Measurements from ENCODE around the gene NRAP.

NRAP gene

GRCh38 chr10:113641702-113642101, 22.1 kb downstream of the NRAP start:
- DNase-seq (ENCODE audit: low read depth in 2 of 2), result no peak

DNA sequence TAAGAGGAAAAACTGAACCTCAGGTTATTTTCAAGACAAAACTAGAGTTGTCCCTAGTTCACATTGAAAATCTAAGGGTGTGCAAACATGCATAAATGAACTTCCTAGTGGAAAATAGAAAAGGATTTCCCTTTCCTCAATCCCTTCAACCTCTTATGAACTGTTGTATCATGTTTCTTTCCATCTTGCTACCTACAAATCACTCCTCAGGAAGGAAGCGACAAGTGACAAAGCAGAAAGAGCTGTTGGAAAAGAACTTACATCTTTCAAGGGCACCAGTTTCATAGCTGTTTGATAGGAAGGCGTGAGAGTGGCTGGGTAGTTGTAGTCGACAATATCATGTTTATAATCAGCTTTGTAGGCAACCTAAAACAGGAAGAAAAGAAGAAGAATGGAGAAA, 23.9 kb downstream of the NRAP start:
- DNase-seq (ENCODE audit: low read depth in 2 of 2), result no peak

DNA sequence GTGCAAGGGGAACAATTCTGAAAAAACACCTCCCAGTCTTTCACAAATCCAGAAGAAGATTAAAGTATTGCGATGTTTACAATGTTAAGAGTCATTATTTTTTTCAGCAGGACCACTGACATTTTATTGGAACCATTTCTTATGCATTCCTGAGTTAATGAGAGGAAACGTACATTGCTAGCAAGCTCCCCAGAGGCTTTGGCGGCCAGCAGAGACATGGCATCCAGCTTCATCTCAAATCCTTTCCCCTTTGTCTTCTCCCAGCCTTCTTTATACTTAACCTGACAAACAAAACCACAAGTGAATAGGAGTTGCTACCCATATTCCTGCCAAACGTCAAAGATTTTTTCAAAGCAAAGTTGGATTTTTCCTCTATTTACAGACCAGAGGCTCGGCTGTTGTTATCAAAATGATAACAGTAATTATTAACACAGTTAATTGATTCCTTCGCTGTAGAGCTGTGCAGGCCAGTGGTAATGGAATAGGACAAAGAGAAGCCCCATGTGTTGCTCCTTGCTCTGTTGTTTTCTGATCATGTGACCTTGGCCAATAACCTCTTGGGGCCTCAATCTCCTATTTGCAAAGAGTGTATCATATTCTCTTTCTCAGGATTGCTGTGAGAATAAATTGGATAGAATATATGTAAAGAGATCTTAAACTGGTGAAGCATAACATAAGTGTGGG, 32.0 kb downstream of the NRAP start:
- no peak for DNase-seq (ENCODE audit: low read depth in 2 of 2)

DNA sequence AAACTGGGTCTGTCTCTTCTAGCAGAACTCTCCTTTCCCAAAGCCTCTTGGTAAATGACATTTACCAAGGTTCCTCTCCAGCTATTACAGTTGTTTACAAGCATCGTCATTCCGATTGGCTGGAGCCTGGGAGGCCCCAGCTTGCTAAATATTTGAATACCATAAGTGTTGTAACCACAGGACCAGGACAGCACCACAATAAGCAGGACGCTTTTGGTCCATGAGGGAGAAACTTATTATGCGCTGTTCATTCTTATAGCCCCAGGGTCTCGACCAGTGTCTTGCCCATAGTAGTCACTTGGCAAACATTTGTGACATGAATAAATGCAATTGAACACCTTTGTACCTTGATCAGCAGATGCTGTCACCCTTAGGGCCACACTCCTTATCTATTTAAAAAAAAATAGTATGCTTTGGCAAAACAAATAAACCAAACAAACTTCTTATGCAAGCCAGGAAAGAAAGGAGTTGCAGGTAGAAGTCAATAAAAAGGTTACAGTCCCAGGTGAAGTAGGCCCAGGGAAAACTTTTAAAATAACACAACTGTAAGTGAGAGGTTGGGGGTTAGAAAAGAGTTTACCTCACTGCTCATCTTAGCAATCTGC, 32.8 kb downstream of the NRAP start:
- DNase-seq (ENCODE audit: low read depth in 2 of 2), result no peak

GRCh38 chr10:113628607-113629153, 35.2 kb downstream of the NRAP start:
- no peak for DNase-seq (ENCODE audit: low read depth in 2 of 2)

DNA sequence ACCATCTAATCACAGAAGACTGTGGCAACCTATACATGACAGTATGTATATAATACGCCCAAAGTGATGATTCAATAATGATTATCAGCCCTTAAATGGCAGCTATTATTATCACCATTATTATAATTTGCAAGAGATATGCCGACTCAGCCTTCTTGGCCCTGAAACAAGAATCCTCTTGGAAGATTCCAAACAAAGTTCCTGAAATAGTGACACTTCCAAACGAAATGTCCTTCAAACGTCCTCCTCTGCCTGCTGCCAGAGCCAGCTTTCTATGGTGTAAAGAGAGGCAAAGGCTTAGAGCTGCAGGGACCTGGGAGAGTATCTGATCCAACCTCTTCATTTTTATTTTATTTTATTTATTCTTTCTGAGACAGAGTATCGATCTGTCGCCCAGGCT, 36.0 kb downstream of the NRAP start:
- DNase-seq (ENCODE audit: low read depth in 2 of 2), result no peak

DNA sequence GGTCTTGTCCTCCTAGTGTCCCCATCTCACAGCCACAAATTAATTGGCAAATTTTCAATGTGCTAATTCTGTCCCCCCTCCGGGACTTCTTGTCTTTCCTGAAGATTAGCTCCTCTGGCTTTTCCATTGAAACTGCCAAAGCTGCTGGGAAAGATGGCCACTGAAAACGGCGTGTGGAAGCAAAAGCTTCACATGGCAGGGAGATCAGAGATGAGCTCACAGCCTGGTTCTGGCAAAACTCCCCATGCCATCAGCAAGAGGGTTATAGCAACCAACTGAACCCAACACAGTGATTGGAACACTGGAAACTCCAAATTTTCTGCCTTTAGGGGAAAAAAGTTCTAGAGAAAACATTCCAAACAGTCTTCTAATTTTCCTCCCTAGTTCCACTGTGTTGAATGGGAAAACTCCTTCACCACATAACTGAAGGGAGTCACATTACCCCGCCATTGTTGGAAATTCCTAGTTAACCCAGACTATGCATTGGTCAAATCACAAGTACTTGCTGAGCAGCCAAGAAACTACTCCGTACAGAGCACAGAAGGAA, 37.0 kb downstream of the NRAP start:
- no peak for DNase-seq (ENCODE audit: low read depth in 2 of 2)

GRCh38 chr10:113625461-113626186, 38.2 kb downstream of the NRAP start:
- DNase-seq (ENCODE audit: low read depth in 2 of 2), result no peak

- DNase-seq (ENCODE audit: low read depth in 2 of 2), result no peak
Measured at GRCh38 chr10:113622831-113623230, 41.0 kb downstream of the NRAP start.

- DNase-seq (ENCODE audit: low read depth in 2 of 2), result no peak
Measured at GRCh38 chr10:113621799-113622198, 42.0 kb downstream of the NRAP start.

GRCh38 chr10:113620936-113621335, 42.9 kb downstream of the NRAP start:
- DNase-seq (ENCODE audit: low read depth in 2 of 2), result no peak

GRCh38 chr10:113620511-113620910, 43.3 kb downstream of the NRAP start:
- no peak for DNase-seq (ENCODE audit: low read depth in 2 of 2)

- DNase-seq (ENCODE audit: low read depth in 2 of 2), result no peak
Measured at GRCh38 chr10:113619401-113619800, 44.4 kb downstream of the NRAP start.

GRCh38 chr10:113618338-113618737, 45.5 kb downstream of the NRAP start:
- DNase-seq (ENCODE audit: low read depth in 2 of 2), result no peak

- no peak for DNase-seq (ENCODE audit: low read depth in 2 of 2)
Measured at GRCh38 chr10:113617086-113617485, 46.8 kb downstream of the NRAP start.

DNA sequence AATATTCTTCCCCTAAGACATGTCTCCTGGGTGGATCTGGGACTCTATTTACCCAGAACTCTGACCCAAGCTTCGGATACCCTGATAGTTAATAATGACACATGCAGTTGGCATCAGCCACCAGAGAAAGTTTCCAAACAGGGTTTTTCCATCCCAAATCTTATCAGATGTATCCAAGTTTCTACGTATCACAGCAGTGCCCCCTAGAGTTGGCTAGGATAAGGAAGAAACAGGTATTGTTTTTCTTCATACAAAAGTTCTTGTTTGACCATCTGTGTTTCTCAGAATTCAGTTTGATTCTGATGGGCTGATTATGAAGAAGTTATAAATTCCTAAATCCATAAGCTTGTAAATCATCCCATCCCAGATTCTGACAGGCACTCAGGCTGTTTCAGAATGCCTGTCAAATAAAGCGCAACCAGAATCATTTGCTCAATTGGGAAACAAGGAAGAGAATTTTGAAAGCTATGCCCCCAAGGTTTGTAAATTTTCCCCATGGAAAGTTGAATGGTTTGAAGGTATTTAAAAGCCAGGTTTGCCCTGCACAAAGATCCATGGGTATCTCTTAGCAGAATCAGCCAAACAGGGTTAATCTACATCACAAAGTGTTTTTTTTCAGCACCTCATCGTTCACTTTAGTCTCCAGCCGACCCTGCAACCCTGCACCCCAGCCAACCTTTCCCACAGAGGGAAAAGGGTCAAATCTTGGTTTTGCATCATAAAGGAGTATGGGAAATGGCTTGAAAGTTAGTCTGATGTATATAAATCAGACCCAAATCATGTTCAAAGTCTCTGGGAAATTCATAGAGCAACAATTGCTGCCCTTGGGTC, 47.4 kb downstream of the NRAP start:
- no peak for DNase-seq (ENCODE audit: low read depth in 2 of 2)

DNA sequence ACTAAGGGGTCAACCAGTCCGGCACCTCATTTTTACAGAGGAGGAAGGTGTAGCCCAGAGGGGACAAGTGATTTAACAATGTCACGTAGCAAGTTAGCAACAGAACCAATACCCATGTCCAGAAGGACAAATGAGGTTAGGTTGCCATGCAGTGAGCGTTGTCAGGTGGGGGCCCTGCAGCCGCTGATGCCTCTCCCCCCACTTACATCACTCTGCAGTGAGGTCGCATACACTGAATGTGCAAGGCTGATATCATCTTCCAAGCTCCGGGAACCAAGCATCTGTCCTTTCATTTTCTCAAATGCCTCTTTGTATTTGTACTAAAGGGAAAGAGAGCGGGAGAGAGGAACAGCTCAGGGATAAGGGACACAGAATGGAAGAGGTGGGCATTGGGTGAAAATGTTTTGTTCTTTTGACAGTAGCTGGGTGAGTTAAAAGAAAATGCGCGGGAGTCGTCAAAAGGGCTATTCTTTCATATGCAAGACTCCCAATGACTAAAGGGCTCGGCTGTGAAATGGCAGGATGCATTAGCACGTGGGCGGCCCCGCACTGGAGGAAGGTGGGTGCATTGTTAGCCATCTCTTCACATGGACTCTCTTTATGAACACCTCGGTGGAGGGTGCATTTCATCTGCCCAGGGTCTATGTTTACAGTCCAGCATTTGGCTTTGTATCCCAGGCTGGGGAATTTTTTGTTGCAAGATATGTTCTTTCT, 49.7 kb downstream of the NRAP start:
- DNase-seq (ENCODE audit: low read depth in 2 of 2), result no peak

DNA sequence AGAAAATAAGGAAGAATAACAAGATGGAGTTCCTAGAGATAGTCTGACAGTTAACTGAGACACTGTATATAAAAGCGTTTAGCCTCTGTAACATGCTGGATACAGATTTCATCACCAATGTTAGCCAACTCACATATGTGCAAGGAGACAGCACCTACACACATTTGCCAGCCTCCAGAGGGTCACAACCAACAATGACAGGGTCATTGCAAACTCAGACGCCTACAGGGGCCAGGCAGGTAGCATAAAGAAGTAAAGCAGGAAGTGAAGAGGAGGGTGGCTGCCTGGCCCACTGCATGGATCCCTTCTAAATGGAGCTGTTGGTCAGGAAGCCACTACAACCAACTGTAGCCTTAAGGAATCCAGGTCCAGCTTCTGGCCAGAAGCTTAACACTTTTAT, 50.4 kb downstream of the NRAP start:
- DNase-seq (ENCODE audit: low read depth in 2 of 2), result no peak

DNA sequence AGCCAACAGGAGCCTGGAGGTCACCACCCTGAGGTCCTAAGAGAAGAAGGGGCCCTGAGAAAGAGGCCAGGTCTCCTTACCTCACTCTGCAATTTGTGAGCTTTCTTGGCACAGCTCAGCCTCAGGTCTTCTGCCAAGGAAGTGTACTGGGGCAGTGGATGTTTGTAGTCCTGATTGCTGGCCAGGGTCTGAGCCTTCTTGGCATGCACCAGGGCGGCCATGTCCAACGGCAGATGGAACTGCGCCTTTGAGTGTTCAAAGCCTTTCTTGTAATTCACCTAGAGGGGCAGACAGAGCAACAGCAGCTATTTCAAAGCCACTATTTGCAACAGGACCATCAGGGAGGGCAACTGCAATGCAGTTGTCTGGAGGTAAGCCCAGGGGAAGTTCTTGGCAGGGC, 51.7 kb downstream of the NRAP start:
- DNase-seq (ENCODE audit: low read depth in 2 of 2), result no peak

DNA sequence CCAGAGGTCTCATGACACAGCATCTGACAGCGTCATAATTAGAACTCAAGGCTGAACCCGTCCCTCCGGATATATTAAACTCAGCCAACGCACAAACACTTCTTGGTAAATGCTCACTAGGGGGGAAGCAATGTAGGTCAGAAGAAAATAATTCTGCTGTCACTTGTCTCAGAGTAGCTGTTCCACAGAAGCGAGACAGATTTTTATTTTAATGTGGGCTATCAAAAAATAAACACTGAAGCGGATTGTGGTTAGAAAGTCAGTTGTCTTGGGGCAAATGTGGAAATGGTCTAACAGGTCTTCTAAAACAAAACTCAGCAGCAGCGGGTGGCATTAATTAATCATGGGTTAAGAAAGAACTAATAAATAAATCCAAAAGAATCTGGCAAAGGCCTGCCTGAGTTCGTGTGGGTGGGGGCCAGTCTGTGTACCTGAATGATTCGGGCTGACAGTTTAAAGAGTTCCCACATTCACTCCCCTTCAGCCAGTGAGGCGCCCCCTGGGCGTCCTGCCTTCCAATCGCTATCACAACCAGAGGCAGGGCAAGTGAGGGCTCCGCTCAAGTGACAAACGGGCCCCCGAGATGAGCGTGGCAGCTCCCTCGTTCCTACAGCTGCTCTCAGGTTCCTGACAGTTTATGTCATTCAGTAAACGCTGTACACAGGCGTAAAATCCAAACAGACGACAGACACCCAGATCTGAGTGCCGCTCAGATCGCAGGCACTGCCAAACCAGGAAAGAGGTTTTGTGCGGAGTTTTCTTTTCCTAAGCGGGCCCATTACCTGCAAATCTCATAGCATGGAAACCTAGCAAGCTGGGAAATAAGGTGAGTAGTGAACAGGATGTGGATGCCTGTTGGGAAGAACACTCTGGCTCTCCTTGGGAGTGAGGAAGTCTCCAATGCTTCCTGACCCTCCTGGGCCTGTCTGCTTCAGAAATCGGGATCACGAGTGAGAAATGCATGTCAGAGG, 52.9 kb downstream of the NRAP start:
- no peak for DNase-seq (ENCODE audit: low read depth in 2 of 2)
